ENCODE results near the gene UMODL1.

GRCh38 chr21:42079939-42080787 lies 9.0 kb downstream of the UMODL1 start:
- TF ChIP-seq POLR2AphosphoS5 (IDR thresholded peaks at IDR 0.05; ENCODE audit: borderline replicate concordance, low read depth, low read length) (no peak), EZH2 (IDR thresholded peaks at IDR 0.05) (no peak), FOXP2 (optimal IDR thresholded peaks at IDR 0.05; ENCODE audit: control extremely low read depth, extremely low read length, insufficient read depth) (no peak)
